Dendritic cell treated with granulocyte-macrophage colony-stimulating factor and Interleukin-4, amounts not matched to agents 40 ng/mL and 50 ng/mL, for 4 days (primary cell): Measurements from ENCODE around the gene GNRH2.
"Not testable (repeated sequence)": the region's sequence is repeated elsewhere in the genome, so short reads cannot be mapped to it uniquely, and the experiment has no call there.

ENCODE experiments used
- H3K27ac Mint-ChIP-seq: one replicate; pipeline ENCODE4 v1.8.0; 2022; ENCODE audit warnings: mild to moderate bottlenecking, mixed read lengths
- H3K27me3 Mint-ChIP-seq: one replicate; pipeline ENCODE4 v1.8.0; 2022; ENCODE audit warnings: mild to moderate bottlenecking, mixed read lengths
- H3K36me3 Mint-ChIP-seq: one replicate; pipeline ENCODE4 v1.8.0; 2022; ENCODE audit warnings: low read depth, mixed read lengths
- H3K4me1 Mint-ChIP-seq: one replicate; pipeline ENCODE4 v1.8.0; 2022; ENCODE audit warnings: low read depth, mixed read lengths
- H3K4me3 Mint-ChIP-seq: one replicate; pipeline ENCODE4 v1.8.0; 2022; ENCODE audit warnings: mild to moderate bottlenecking, moderate library complexity, mixed read lengths
- H3K9me3 Mint-ChIP-seq: one replicate; pipeline ENCODE4 v1.8.0; 2022; ENCODE audit warnings: mixed read lengths
- intact Hi-C: fragments of 100-400 bp; cut with micrococcal nuclease; formaldehyde crosslinking; loops from one replicate; pipeline ENCODE4 v1.15.0; 2022

GNRH2 gene

DNA sequence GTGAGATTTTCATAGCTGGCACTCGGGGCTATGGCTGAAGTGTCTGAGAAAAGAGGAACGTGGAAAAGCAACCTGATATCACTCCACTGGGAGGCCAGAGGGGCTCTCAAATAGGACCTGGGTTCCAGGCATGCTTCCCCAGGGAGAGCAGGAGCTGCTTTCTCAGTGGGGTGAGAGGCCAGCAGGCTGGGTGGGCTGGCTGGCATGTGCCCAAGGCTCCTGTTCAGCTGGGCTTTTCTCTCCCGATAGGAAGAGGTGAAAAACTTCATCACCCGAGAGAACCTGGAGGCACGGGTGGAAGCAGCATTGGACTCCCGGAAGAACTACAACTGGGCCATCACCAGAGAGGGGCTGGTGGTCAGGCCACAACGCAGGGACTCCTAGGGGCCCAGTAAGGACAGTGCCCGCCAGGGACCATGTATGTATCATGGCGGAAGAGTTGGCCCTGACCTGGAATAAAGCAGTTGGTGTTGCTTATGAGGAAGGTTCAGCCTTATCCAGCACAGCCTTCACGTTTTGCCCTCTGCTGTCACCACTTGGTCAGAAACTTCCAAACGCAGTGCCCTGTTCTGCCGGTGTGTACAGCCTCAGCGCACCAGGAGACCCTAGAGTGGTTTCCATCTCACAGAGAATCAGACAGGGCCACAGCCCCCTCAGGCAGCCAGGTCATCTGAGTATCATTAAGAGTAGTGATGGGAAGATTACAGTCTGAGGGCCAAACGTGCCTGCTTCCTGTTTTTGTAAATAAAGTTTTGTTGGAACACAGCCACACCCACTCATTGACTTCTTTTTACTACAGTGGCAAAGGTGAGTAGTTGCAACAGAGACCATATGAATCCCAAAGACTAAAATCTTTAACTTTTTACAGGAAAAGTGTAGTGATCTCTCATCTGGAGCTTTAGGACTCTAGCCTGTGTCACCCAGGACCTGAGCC, 4.3 kb downstream of the GNRH2 start:
- H3K9me3 Mint-ChIP-seq = no peaks in the 10 kb centered on the region
- H3K4me1 Mint-ChIP-seq = peaks cover 25% of the 10 kb centered on the region
- peaks cover 52% of the 10 kb centered on the region for H3K36me3 Mint-ChIP-seq
- intact Hi-C loops = no loop called here
- no peak overlapping the region for H3K4me3 Mint-ChIP-seq
- no peak overlapping the region for H3K27ac Mint-ChIP-seq
- no peaks in the 10 kb centered on the region for H3K27me3 Mint-ChIP-seq

DNA sequence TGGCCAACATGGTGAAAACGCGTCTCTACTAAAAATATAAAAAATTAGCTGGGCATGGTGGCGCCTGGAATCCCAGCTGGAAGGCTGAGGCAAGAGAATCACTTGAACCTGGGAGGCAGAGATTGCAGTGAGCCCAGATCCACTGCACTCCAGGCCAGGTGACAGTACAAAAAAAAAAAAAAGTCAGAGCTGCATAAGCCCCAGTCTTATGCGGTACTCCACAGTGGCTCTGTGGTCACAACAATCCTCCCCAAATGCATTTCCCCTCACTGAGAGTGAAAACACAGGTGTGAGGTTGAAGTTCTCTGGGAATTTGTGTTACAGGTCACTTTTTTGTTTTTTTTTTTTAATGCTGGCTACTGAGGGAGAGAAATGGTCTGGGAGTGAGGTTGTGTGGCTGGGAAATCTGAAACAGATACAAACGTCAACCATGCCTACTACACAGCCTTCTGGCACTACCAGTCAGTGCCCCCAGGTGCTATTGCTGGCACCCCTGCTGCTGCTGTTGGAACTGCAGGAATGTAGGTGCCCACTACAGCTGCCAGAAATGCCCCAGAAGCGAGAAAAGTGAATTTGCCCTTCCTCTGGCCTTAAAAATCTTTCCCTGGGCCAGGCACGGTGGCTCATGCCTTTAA, 8.1 kb downstream of the GNRH2 start:
- H3K4me1 Mint-ChIP-seq = peaks cover 16% of the 10 kb centered on the region
- H3K36me3 Mint-ChIP-seq = peaks cover 42% of the 10 kb centered on the region
- H3K27ac Mint-ChIP-seq = no peak overlapping the region
- no peaks in the 10 kb centered on the region for H3K9me3 Mint-ChIP-seq
- H3K4me3 Mint-ChIP-seq = no peak overlapping the region
- intact Hi-C loops = loop anchor here (10.0 kb wide), 1 partner anchor 223 kb away; no protein-coding TSS in a partner anchor
- H3K27me3 Mint-ChIP-seq = no peaks in the 10 kb centered on the region

DNA sequence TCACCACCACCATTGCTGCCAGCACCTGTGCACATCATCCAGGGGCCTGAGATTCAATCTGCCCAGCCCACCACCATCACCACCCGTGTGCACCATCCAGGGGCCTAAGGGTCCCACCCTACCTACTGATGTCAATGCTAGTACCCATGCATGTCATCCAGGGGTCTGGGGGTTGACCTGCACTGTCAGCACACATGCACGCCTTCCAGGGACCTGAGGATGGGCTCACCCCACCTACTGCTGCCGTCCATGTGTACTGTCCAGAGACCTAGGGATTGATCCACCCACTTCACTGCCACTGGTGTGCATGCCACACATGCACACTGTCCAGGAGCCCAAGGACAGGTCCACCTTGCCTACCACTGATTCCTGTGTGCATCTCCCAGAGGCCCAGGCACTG, 16.1 kb downstream of the GNRH2 start:
- H3K27ac Mint-ChIP-seq = no peak overlapping the region
- no peaks in the 10 kb centered on the region for H3K9me3 Mint-ChIP-seq
- intact Hi-C loops = loop anchor here (10.0 kb wide), 1 partner anchor 215 kb away; no protein-coding TSS in a partner anchor
- H3K4me3 Mint-ChIP-seq = no peak overlapping the region
- H3K27me3 Mint-ChIP-seq = peaks cover 3% of the 10 kb centered on the region
- H3K4me1 Mint-ChIP-seq = no peaks in the 10 kb centered on the region
- no peaks in the 10 kb centered on the region for H3K36me3 Mint-ChIP-seq

DNA sequence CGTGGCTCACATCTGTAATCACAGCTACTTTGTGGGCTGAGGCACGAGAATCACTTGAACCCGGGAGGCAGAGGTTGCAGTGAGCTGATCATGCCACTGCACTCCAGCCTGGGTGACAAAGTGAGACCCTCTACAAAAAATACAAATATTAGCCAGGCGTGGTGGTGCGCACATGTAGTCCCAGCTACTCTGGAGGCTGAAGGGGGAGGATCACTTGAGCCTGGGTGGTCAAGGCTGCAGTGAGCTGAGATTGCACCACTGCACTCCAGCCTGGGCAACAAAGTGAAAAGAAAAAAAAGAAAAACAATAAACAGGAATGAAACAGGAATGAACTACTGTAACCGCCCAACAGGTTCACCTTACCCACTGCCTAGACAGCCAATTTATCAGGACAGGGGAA, 20.7 kb downstream of the GNRH2 start:
- peaks cover 11% of the 10 kb centered on the region for H3K27me3 Mint-ChIP-seq
- H3K9me3 Mint-ChIP-seq, H3K27ac Mint-ChIP-seq, H3K36me3 Mint-ChIP-seq, intact Hi-C loops, H3K4me1 Mint-ChIP-seq, H3K4me3 Mint-ChIP-seq: not testable (repeated sequence)

DNA sequence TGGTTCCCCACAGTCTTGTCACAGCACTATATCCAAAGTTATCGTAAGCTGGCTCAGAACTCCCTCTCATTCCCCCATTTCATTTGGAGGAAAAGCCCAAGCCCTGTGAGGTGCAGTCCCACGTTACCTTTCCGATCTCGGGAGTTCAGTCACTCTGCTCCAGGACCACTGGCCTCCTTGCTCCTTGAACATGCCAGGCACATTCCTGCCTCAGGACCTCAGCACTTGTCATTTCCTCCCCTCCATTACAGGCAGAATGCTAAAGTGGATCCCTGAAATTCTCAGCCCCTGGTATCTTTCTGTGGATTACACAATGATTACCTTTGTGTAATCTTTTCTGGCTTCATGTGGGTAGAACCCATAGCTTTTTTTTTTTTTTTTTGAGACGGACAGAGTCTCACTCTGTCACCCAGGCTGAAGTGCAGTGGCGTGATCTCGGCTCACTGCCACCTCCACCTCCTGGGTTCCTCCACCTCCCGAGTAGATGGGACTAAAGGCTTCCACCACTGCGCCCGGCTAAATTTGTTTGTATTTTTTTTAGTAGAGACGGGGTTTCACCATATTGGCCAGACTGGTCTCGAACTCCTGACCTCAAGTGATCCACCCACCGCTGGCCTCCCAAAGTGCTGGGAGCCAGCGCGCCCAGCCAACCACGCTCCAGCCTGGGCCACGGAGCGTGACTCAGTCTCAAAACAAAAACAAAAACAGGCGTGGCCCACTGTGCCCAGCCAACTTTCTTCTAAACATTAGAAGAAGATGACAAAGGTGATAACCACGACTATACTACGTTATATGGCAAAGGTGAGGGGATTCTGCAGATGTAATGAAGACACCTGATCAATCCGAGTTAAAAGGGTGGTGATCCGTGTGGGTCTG, 24.0 kb downstream of the GNRH2 start:
- no peak overlapping the region for H3K27ac Mint-ChIP-seq
- no peaks in the 10 kb centered on the region for H3K36me3 Mint-ChIP-seq
- H3K4me3 Mint-ChIP-seq = no peak overlapping the region
- intact Hi-C loops = no loop called here
- peaks cover 35% of the 10 kb centered on the region for H3K27me3 Mint-ChIP-seq
- H3K4me1 Mint-ChIP-seq = peaks cover 22% of the 10 kb centered on the region
- no peaks in the 10 kb centered on the region for H3K9me3 Mint-ChIP-seq

DNA sequence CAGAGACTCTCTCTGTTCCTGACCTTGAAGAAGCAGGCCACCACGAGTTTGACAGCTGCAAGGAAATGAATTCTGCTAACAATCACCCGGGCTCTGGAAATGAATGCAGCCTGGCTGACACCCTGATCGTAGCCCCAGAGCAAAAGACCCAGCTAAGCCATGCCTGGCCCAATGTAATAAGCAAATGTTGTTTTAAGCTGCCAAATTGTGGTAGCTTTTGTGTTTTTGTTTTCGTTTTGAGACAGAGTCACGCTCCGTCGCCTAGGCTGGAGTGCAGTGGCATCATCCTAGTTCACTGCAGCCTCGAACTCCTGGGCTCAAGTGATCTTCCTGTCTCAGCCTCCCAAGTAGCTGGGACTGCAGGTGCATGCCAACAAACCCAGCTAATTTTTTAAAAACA, 24.7 kb downstream of the GNRH2 start:
- H3K27me3 Mint-ChIP-seq = peaks cover 42% of the 10 kb centered on the region
- no peaks in the 10 kb centered on the region for H3K36me3 Mint-ChIP-seq
- peaks cover 26% of the 10 kb centered on the region for H3K4me1 Mint-ChIP-seq
- H3K9me3 Mint-ChIP-seq = no peaks in the 10 kb centered on the region
- no peak overlapping the region for H3K4me3 Mint-ChIP-seq
- intact Hi-C loops = no loop called here
- H3K27ac Mint-ChIP-seq = no peak overlapping the region

DNA sequence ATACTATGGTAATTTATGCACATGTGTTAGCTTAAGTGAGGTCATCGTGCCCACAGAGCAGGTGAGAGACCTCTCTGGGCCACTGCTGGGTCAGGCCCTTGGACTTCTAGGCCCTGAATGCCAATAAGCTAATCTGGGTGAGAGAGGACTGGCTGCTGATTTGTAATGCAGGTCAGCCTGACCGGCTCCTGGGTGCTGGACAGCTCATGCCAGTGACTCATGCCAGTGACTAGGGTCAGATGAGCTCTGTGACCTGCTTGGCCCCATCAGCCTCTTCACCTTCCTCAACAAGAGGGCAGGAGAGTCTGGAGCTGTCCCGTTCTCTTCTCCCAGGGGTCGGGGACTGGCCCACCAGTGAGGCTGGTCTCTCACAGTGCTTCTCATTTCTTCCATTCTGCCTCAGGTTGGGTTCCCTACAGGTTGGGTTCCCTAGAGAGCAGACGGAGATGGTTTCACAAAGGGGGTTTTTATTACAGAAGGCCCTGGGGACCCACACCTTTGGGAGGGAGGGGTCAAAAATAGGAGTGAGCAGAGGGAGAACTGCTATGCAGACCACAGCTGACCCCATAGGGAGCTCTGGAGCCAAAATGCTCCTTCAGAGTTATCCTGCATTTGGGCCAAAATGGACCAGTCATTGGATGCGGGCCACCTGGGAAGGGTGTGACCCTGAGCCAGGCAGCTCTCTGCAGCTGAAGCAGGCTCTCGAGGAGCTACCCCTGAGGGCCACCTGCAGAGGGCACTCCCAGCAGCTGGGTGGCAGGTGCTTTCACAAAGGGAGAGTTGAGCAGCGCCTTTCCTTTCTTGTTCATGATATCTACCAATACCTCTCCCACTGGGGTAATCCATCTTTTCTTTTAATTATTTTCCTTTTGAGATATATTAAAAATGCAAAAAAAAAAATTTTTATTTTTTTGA, 25.8 kb downstream of the GNRH2 start:
- Mint-ChIP-seq H3K27ac (no peak overlapping the region), H3K4me3 (no peak overlapping the region), H3K9me3 (no peaks in the 10 kb centered on the region), H3K4me1 (peaks cover 26% of the 10 kb centered on the region), H3K27me3 (peaks cover 49% of the 10 kb centered on the region), H3K36me3 (no peaks in the 10 kb centered on the region)
- intact Hi-C loops = no loop called here

DNA sequence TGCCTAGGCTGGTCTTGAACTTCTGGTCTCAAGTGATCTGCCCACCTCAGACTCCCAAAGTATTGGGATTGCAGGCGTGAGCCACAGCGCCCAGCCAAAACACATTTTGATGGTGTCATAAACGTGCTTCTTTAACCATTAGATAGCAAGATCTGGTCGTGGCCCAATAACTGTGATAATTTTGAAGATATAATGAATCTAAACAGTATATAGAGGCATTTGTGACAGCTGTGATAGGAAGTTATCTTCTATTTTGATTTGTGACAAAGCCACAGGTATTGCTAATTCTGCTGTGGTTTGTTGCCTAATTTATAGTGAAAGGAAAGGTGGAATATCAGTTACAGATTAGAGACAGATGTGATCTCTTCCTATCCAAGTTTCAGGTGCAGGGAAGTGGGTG, 27.3 kb downstream of the GNRH2 start:
- intact Hi-C loops = no loop called here
- no peak overlapping the region for H3K27ac Mint-ChIP-seq
- H3K9me3 Mint-ChIP-seq = no peaks in the 10 kb centered on the region

DNA sequence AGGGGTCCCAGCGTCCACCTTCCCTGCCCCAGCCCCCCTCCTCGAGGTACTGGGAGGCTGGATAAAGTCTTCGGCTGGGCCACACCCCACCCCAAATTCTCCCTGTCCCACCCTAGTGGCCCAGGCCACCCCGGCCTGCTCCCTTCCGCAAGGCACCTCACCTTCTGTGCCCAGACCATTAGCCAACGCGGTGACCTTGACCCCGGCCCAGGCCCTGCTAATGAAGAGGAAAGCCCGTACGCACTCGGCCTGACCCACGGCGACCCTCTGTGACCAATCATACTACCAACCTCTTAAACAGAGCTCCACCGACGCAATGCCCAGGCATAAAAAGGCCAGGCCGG, 27.8 kb downstream of the GNRH2 start:
- no peaks in the 10 kb centered on the region for H3K36me3 Mint-ChIP-seq
- H3K27me3 Mint-ChIP-seq = peaks cover 63% of the 10 kb centered on the region
- no peaks in the 10 kb centered on the region for H3K9me3 Mint-ChIP-seq
- H3K4me3 Mint-ChIP-seq = peak overlapping the region; percentile 64
- H3K27ac Mint-ChIP-seq = no peak overlapping the region
- H3K4me1 Mint-ChIP-seq = peaks cover 33% of the 10 kb centered on the region
- intact Hi-C loops = no loop called here

More for the DNA sequence above, 27.3 kb downstream of the GNRH2 start:
- H3K27me3 Mint-ChIP-seq = peaks cover 58% of the 10 kb centered on the region
- no peaks in the 10 kb centered on the region for H3K36me3 Mint-ChIP-seq
- no peak overlapping the region for H3K4me3 Mint-ChIP-seq
- H3K4me1 Mint-ChIP-seq = peaks cover 31% of the 10 kb centered on the region

DNA sequence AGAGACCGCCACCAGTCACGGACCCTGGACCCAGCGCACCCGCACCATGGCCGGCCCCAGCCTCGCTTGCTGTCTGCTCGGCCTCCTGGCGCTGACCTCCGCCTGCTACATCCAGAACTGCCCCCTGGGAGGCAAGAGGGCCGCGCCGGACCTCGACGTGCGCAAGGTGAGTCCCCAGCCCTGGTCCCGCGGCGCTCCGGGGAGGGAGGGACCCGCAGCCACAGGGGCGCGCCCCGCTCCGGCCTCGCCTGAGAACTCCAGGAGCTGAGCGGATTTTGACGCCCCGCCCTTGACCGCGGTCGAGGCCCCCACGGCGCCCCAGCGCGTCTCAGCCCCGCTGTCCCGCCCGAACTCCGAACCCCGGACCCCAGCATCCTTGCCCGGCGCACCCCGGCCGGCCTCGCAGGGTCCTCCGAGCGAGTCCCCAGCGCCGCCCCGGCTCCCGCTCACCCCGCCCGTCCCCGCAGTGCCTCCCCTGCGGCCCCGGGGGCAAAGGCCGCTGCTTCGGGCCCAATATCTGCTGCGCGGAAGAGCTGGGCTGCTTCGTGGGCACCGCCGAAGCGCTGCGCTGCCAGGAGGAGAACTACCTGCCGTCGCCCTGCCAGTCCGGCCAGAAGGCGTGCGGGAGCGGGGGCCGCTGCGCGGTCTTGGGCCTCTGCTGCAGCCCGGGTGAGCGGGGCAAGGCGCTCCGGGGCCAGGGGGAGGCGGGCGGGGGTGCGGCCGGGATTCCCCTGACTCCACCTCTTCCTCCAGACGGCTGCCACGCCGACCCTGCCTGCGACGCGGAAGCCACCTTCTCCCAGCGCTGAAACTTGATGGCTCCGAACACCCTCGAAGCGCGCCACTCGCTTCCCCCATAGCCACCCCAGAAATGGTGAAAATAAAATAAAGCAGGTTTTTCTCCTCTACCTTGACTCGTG, 28.4 kb downstream of the GNRH2 start, which contains the start of gene OXT:
TSS of gene OXT (plus strand) at position 11 of the 920 bp plus-strand sequence. CDS start at position 47, 36 bp downstream.
- no peaks in the 10 kb centered on the region for H3K36me3 Mint-ChIP-seq
- H3K4me1 Mint-ChIP-seq = peaks cover 36% of the 10 kb centered on the region
- peaks cover 62% of the 10 kb centered on the region for H3K27me3 Mint-ChIP-seq
- H3K9me3 Mint-ChIP-seq = no peaks in the 10 kb centered on the region
- H3K4me3 Mint-ChIP-seq = peak within 1 kb of the TSS; percentile 64
- intact Hi-C loops = no loop called here
- H3K27ac Mint-ChIP-seq = peak within 1 kb of the TSS; percentile 54

DNA sequence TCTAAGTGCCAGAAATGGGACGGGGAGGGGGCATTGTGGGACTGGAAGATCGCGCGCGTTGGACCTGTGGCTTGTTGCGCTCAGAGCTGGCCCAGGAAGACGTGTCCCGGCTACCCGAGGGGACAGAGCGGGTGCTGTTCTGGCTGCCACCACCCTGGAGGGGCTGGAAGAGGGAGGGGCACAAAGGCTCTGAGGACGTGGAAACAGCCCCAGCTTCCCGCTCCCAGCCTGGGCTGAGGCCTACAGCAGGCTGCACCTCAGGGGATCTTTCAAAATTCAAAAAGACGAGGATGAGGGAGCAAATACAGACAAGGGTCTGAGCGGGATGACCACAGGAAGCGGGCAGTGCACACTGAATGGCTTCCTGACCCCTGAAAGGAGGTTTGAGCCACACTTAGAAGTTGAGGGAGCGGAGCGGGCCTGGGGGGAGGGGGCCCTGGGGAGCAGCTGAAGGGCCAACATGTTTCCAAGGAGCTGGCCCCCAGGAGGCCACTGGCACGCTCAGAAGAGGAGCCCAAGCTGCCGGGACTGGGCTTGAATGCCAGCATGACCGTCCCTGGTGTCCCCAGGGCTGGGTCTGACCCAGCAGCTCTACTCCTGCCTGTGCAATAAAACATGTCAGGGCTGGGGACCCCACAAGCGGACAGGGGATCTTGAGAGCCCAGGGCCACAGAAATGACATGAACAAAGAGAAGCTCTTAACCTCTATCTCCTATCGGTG, 29.3 kb downstream of the GNRH2 start:
- peaks cover 62% of the 10 kb centered on the region for H3K27me3 Mint-ChIP-seq
- H3K27ac Mint-ChIP-seq = peak overlapping the region; percentile 54
- no peaks in the 10 kb centered on the region for H3K36me3 Mint-ChIP-seq
- peak overlapping the region; percentile 64 for H3K4me3 Mint-ChIP-seq
- peaks cover 44% of the 10 kb centered on the region for H3K4me1 Mint-ChIP-seq
- intact Hi-C loops = no loop called here
- H3K9me3 Mint-ChIP-seq = no peaks in the 10 kb centered on the region

DNA sequence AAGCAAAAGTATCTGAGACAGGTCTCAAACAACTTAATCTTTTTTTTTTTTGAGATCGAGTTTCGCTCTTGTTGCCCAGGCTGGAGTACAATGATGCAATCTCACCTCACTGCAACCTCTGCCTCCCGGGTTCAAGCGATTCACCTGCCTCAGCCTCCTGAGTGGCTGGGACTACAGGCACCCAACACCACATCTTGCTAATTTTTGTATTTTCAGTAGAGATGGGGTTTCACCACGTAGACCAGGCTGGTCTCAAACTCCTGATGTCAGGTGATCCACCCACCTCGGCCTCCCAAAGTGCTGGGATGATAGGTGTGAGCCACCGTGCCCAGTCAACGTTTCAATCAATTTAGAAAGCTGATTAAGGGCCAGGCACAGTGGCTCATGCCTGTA, 29.8 kb downstream of the GNRH2 start:
- H3K9me3 Mint-ChIP-seq, H3K4me3 Mint-ChIP-seq, H3K27ac Mint-ChIP-seq, H3K36me3 Mint-ChIP-seq, intact Hi-C loops: not testable (repeated sequence)
- Mint-ChIP-seq H3K27me3 (peaks cover 66% of the 10 kb centered on the region), H3K4me1 (peaks cover 48% of the 10 kb centered on the region)
